Breast epithelium (tissue), 3 donors: ENCODE measurements around the gene IGFBP7.

Source experiments
- POLR2A ChIP-seq: fragments of 450-650 bp; IDR thresholded peaks from one replicate; pipeline ENCODE4 v1.6.1; 2016; ENCODE audit warnings: antibody characterized with exemption, mild to moderate bottlenecking, moderate library complexity
- TF ChIP-seq, protein P1 (sequence below), 3 donors: fragments of 450-650 bp; IDR thresholded peaks; one replicate each; pipeline ENCODE4 v1.5.1; 2016 to 2017; ENCODE audit warnings: antibody characterized with exemption in 3 of 3, mild to moderate bottlenecking in 3 of 3, moderate library complexity in 3 of 3

DNA sequence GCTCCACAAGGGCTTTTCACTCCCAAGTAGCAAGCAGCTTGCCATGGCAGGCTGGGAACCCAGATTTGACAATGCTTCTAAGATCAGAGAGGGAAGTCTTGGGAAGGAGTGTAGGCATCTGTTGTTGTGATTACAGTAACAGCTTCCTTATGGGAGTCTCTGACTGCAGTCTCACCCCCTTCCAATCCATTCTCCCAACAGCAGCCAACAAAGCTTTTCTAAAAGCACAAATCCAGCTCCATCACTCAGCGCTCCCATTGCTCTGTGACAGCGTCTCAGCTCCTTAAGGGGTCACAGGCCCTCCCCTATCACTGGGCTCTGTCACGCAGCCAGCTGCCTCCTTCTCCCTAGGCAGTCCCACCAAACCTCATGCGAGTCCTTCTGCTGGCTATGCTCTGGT lies 7.1 kb downstream of the IGFBP7 start:
- TF ChIP-seq, protein P1, sequence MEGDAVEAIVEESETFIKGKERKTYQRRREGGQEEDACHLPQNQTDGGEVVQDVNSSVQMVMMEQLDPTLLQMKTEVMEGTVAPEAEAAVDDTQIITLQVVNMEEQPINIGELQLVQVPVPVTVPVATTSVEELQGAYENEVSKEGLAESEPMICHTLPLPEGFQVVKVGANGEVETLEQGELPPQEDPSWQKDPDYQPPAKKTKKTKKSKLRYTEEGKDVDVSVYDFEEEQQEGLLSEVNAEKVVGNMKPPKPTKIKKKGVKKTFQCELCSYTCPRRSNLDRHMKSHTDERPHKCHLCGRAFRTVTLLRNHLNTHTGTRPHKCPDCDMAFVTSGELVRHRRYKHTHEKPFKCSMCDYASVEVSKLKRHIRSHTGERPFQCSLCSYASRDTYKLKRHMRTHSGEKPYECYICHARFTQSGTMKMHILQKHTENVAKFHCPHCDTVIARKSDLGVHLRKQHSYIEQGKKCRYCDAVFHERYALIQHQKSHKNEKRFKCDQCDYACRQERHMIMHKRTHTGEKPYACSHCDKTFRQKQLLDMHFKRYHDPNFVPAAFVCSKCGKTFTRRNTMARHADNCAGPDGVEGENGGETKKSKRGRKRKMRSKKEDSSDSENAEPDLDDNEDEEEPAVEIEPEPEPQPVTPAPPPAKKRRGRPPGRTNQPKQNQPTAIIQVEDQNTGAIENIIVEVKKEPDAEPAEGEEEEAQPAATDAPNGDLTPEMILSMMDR (IDR thresholded peaks at IDR 0.05): no peak
- TF ChIP-seq POLR2A: no peak
